Cardiac fibroblast (primary cell): ENCODE data around the gene CD320.

ENCODE experiments used
- DNase-seq, 2 donors: peaks; one replicate each; pipeline versions ENCODE4 v3.0.0 to v3.0.0-alpha.2; 2010; ENCODE audit warnings: low read depth in 2 of 2
- H3K4me3 ChIP-seq, 2 donors: replicated peaks in 1 of 2; 1 replicate in 1 of 2; 2 replicates in 1 of 2; pipeline ENCODE4 v1.5.1; 2011; ENCODE audit warnings: low read depth in 2 of 2, low read length in 2 of 2, mild to moderate bottlenecking in 2 of 2, moderate library complexity in 1 of 2
- TF ChIP-seq, protein P1 (sequence below): IDR thresholded peaks from one replicate; pipeline ENCODE4 v1.5.1; 2011; ENCODE audit warnings: low read depth, mild to moderate bottlenecking, low read length, inconsistent platforms

CD320 gene

DNA sequence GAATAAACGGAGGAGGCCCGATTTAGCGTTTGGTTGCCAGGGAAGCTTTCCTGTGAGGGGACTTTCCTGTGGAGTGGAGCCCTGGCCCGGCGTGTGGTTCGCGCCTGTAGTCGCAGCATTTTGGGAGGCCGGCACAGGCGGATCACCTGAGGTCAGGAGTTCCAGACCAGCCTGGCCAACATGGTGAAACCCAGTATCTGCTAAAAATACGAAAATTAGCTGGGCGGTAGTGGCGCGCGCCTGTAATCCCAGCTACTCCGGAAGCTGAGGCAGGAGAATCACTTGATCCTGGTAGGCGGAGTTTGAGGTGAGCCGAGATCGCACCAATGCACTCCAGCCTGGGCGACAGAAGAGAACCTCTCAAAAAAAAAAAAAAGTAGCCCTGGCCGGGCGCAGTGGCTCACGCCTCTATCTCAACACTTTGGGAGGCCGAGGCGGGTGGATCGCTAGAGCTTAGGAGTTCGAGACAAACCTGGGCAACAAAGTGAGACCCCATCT, 28.0 kb upstream of the CD320 start:
- no peak overlapping the region for H3K4me3 ChIP-seq
- TF ChIP-seq, protein P1, sequence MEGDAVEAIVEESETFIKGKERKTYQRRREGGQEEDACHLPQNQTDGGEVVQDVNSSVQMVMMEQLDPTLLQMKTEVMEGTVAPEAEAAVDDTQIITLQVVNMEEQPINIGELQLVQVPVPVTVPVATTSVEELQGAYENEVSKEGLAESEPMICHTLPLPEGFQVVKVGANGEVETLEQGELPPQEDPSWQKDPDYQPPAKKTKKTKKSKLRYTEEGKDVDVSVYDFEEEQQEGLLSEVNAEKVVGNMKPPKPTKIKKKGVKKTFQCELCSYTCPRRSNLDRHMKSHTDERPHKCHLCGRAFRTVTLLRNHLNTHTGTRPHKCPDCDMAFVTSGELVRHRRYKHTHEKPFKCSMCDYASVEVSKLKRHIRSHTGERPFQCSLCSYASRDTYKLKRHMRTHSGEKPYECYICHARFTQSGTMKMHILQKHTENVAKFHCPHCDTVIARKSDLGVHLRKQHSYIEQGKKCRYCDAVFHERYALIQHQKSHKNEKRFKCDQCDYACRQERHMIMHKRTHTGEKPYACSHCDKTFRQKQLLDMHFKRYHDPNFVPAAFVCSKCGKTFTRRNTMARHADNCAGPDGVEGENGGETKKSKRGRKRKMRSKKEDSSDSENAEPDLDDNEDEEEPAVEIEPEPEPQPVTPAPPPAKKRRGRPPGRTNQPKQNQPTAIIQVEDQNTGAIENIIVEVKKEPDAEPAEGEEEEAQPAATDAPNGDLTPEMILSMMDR, result no peak
- DNase-seq, result no peak

DNA sequence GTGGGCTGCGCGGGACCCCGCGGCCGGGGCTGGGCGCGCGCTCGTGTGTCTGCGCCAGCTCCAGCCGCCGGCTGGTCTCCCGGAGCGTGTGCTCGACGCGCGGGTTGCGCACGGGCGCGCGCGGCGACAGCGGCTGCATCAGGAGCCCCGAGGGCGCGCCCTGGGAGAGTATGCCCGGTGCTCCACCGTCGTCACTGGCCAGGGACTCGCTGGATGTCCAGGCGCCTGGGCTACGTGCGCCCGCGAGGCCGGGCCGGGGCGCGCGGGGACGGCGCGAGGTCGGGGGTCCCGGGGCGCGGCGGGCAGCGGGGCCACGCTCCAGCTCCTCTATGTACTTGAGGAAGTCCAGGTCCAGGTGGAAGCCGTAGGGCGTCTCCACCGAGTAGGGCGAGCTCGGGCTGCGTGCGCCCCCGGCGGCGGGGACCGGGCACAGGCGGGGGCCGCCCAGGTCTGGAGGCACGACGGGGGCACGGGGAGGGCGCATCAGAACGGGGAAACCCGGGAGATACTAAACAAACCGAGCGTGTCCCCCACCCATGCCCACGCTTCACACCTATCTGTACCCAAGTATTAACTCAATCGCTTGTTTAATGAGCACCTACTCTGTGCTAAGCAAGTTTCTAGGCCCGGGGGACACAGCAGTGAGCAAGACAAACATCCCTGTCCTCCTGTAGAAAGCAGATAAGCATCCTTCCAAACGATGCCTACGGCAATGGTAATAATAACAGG, 27.3 kb upstream of the CD320 start:
- DNase-seq, result no peak
- TF ChIP-seq, protein P1, result no peak
- H3K4me3 ChIP-seq, result no peak overlapping the region

DNA sequence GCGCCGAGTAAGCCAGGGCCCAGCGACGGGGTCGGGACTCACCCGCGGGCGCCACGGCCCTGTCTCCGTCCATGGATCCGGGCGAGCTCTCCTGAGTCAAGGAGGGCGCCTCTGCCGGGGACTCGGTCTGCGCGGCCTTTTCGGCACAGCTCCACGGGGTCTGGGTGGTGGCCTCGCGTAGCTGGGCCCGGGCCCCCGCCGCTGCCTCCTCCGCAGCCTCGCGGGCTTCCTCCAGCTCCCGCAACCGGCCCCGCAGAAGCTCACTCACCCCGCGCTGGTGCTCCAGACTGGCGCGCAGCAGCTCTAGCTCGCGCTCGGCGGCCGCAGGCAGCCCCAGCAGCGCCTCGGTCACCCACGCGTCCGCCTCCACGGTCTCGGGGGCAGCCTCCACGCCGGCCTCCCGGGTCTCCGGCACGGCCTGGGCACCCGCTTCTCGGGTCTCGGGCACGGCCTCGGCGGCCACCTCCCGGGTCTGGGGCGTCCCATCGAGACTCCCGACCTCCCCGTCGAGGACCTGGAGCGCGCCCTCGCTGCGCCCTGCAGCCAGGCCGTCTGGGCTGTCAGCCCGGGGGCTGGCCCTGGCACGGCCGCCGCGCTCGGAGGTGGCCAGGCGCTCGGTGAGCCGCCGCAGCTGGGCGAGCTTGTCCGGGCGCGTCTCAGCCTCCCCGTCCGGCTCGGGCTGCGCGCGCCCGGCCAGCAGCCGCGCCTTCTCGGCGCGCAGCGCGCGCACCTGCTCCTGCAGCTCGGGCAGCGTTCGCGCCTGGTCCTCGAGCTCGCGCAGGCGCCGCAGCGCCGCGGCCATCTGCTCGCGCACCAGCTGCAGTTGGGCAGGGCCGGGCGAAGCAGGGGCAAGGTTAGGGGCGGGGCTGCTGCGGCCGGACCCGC, 26.5 kb upstream of the CD320 start:
- DNase-seq, result peak; percentile 61 to 68
- peak overlapping the region in 1 of 2 donors; percentile 5 for H3K4me3 ChIP-seq
- TF ChIP-seq, protein P1, result no peak

DNA sequence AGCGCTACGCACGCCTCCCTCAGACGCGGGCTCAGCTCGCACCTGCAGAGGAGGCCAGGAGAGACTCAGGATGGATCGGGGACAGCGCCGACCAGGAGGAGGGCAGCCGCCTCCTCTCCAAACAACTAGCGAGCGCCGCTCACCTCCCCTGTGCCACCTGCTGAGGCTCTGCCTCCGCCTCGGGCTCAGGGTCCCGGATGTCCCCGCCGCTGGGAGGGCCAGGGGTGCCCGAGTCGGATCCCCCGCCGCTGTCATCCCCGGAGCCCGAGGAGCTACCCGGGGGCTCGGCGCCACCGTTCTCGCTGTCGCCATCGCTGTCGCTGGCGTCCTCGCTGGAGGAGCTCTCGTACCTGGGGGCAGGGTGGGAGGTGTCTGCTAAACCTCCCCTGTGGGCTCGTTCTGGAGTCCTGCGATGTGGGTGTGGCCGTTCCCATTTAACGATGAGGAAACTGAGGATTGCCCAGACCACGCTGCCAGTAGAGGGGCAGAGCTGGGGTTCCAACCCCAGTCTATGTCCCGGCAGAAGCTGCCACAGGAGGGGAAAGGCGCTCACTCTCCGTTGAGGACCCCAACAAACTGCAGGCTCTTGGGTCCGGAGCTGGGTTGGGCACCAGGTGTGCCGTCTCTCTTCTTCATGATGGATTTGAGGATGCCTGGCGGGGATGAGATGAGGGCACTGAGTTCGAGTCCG, 25.8 kb upstream of the CD320 start:
- no peak overlapping the region for H3K4me3 ChIP-seq
- TF ChIP-seq, protein P1, result no peak

DNA sequence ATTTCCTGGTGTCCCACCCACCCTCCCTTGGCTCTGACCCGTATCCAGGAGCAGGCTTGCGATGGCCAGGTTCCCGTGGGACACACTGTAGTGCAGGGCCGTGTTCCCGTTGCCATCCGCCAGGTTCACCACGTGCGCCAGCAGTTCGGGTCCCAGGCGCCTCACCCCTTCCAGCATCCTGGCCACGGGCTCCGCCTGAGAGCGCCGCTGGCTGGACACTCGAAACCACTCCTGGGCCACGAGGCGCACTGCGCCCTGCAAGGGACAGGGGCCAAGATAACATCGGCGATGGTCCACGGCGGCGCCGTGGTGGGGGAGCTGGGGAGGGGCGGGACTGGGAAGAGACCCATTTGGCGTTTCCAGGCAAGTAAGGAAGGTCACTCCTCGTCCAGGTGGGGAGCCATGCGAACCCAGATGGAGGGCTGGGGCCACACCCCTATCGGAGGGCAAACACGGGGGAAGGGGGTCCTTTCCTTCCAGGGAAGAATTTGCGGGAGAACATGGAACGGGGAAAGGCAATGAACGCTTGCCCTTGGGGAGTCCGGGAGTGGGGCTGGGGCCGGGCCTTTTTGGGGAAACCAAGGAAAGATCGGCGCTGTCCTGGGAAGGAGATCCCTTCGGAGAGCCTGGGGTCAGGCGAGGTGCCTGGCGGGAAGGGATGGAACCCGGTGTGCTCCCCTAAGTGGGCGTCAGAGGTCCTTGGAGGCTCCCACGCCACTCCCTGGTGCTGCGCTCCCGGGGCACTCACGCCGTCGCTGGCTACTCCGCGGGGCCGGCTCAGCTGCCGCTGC, 25.0 kb upstream of the CD320 start:
- DNase-seq, result no peak
- TF ChIP-seq, protein P1, result no peak

More for the DNA sequence above, 25.8 kb upstream of the CD320 start:
- DNase-seq, result no peak

More for the DNA sequence above, 25.0 kb upstream of the CD320 start:
- H3K4me3 ChIP-seq, result no peak overlapping the region
